ENCODE results near the gene MCF2. TPM values are rescaled to one million over a fixed set of nuclear protein-coding genes. Genes with fewer than 3 reads are reported as not detected.

Gene MCF2
- total RNA-seq, 1 donor from 2014 or later: under 0.01 TPM

DNA sequence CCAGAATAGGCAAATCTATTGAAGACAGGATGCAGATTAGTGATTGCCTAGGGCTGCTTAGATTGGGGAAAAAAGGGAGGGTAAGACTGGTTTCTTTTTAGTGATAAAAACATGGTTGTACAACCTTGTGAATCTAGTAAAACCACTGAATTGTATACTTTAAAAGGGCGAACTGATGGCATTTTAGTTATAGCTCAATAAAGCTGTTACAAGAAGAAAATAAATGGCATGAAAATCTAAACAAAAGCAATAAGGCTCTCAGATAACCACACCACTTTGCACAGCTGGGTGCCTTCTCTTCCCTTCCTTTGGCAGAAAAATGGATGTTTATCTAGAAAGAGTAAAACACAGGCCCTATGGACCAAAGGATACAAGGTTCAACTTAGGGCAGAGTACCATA is 107.9 kb downstream of the MCF2 start:
- no peak for DNase-seq (ENCODE audit: low read depth in 2 of 2)

DNA sequence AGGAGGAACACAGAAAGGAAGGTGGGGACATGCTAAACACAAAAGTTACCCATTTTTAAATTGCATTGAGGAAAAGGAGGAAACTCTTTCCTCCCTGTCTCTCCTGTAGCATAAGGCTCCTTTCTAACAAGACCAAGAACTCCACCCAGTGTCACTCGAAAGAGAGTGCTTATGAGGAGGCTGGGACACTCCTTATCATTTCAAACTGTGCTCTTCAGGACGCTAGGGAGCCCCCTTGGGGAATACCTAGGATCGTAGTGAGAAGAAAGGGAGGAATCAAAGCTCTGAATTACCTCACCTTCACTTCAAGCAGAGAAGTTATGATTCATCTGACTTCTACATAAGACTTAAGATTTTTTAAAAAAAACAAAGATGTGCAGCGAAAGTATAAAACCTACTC is 111.9 kb downstream of the MCF2 start:
- no peak for DNase-seq (ENCODE audit: low read depth in 2 of 2)

- DNase-seq (ENCODE audit: low read depth in 2 of 2): no peak
Measured at GRCh38 chrX:139585613-139586012, 122.4 kb downstream of the MCF2 start.

DNA sequence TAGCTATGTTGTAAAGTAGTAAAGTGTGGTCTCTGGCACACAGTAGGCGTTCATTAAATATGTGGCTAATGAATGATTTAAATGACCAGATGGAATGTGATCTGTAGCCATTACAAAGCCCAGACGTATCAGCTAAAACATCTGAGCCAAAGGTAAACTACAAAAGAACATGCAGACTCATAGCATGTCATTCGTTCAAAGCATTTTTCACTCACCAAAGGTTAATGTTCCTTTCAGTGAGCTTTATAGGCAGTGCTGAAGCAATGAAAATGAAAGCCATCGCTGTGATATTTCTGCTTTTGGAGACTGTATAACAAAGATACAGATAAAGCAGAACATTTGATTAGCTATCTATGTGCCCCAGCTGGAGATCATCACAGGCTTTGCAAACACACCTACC is 126.9 kb downstream of the MCF2 start:
- no peak for DNase-seq (ENCODE audit: low read depth in 2 of 2)

GRCh38 chrX:139566981-139567380 is 141.0 kb downstream of the MCF2 start:
- no peak for DNase-seq (ENCODE audit: low read depth in 2 of 2)

DNA sequence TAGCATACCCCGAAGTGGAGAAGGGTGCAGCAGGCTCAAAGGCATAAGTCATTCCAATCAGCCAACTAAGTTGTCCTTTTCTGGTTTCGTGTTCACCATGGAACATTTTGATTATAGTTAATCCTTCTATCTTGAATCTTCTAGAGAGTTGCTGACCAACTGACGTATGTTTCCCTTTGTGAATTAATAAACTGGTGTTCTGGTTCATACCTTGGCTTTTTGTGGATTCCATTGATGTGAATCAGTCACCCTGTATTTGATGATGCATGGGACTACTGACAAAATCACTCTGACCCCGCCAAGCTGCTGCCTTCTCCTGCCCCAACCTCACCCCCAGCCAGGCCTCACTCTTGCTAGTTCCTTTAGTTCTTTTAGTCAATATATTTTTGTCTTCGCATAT is 144.7 kb downstream of the MCF2 start:
- no peak for DNase-seq (ENCODE audit: low read depth in 2 of 2)

DNA sequence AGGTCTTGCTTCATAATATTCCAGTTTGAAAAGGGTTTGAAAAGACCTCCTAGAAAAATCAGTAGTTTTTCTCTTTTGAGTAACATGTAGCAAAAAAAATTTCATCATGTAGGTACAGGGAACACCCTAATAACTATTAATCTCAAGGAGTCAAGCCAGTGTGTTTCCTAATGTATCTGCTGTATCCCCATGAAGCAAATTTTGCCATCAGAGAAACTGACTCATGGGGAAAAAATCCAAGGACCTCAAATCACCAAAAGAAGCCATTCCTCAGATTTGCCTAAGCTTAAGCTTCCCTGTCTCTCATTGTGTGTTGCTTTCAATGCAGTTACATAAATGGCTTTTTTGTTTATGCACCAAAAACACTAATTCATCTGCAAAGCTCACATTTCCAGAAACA is 147.7 kb downstream of the MCF2 start:
- no peak for DNase-seq (ENCODE audit: low read depth in 2 of 2)

GRCh38 chrX:139559383-139560042 is 148.5 kb downstream of the MCF2 start:
- DNase-seq (ENCODE audit: low read depth in 2 of 2): peak; percentile 64 to 69

DNA sequence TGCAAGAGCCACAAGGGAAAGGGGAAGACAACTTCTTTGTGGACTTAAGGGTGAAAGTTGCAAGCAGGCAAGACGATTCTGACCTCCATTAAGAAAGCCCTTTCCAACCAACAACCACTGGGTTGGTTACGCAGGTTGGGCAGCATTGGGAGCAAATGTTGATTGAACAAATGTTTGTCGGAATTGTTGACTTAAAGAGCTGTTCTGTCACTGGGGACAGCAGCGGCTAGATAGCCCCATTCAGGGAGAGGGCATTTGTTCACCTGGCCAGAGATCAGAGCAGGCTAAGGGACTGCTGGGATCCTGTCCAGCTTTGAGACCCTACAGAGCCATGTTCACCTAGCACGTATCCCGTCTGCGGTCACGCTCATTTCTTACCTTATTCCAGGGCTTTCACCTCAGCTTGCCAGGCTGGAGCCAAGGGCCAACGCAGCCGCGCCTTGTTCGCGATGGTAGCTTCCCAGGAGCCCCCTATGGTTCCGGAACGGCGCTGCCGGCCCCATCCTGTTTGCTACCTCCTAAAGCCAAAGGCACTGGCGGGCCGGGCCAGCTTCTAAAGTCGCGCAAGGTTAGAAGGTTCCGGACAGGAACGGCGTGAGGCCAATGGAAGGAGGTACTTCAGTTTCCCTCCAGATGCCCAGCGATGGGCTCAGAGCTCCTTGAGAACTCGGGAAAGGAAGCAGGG is 152.8 kb downstream of the MCF2 start:
- no peak for DNase-seq (ENCODE audit: low read depth in 2 of 2)

DNA sequence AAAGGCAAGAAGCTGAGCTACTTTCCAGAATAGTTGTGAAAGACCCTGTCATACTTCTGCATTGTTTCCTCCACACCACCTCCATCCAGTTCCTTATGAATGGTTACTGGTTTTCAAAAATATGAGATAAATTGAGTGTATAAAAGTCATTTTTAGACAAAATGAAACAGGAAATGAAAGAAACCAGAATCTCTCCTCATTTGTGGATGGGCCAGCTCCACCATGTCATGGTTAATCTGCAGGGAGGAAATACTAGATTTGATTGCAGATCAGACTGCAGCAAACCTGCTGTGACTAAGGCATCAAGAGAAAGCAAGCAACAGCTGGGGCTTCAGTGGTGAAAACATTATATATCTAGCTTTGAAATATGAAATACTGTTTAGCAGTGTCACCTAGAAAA is 153.6 kb downstream of the MCF2 start:
- DNase-seq (ENCODE audit: low read depth in 2 of 2): no peak

DNA sequence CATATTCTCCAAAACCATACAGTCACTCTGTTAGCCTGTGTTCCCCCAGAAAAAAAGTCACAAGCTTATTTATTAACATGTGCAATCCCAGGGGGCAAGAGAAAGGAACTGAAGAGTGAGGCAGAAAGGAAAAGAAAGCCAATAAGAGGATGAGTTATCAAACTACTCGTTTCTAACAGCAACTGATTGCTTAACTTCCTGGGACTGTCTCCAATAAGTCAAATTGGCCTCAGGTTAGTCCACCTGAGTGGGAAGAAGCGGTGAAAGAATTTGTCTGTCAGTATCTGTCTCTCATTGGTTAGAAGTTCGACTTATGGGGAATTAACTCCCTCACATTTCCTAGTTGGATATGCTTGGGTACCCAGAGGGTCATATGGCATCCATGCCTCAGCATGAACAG is 163.4 kb downstream of the MCF2 start:
- no peak for DNase-seq (ENCODE audit: low read depth in 2 of 2)

DNA sequence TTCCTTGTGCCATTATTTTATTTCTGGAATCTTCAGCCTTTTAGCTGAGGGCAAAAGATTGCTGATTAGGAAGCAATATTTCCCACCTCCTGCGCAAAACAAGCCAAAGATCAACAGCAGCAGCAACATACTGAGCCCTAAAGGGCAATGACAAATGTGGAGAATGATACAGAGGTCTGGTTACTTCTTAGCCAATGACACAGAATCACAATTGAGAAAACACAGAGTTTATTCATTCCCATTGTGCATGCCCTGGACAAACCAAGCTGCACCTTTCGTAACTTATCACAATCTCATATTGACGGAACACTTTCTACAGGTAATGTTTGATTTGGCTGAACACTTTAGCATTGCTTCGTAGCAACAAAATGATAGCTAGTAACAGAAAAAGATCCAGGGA is 164.0 kb downstream of the MCF2 start:
- DNase-seq (ENCODE audit: low read depth in 2 of 2): no peak

DNA sequence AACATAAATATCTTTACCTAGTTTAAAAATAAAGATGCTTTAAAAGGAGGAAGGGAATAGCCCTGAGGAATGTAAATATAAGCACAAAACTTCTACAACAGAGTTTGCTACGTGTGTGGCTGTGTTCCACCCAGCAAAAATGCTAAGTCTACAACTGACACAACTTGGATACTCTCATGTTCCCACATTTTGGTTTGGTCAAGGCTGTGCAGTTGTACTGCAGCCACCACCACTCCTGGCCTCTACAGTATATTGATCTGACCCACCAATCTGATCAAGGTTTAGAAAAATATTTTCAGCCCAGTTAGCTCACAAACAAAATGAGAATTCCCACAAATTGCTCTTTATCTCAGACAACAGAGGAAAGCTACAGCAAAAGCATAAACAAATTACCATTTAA is 165.3 kb downstream of the MCF2 start:
- no peak for DNase-seq (ENCODE audit: low read depth in 2 of 2)

DNA sequence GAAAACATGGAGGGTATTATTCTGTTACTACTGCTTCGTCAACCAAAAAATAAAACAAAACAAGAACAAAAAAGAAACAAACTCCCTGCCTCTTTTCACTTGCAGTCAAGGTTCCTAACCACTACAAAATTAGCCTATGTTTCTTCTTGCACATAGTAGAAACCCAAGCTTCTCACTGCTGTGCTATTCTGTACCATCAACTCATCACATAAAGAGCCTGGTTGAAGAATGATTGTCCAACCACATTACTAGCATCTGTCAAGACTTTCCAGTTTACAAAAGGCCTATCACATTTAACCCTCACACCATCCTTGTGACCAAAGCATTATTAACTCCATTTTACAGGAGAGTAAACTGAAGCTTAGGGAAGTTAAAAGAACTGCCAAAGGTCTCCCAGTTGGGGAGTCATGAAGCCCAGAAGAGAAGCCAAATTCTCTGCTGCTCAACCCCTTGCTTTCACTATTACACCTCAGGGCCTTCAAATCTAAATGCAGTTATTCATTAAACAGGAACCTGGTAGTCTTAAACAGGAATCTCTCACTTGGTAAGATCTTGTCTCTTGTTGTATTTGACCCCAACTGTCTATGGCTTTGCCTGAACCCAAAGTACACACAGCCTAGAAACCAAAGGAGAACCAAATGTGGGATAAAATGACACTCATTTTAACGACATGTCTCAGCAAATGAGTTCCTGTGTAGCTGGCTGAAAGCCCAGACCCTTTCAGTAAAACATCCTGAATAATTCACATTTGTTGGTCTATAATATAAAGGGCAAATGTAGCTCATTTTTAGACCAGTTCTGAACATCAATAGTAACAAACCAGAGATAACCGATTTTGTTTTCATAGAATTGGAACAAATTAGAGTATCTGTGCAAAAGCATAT is 168.8 kb downstream of the MCF2 start:
- peak; percentile 2 to 14 for DNase-seq (ENCODE audit: low read depth in 2 of 2)

- DNase-seq (ENCODE audit: low read depth in 2 of 2): no peak
Measured at GRCh38 chrX:139533444-139533843, 174.5 kb downstream of the MCF2 start.

GRCh38 chrX:139532834-139533233 is 175.1 kb downstream of the MCF2 start:
- DNase-seq (ENCODE audit: low read depth in 2 of 2): no peak

Other genes starting within 250 kb of the MCF2 start
- gene F9, start 177.4 kb downstream of the MCF2 start, total RNA-seq: not detected in 2 replicates
- gene ATP11C, start 224.9 kb upstream of the MCF2 start, total RNA-seq: 66.6 and 78.1 TPM in 2 replicates